GM12872 (cell line): Measurements from ENCODE around the gene NFS1.

ENCODE experiments used
- TF ChIP-seq, protein P1 (sequence below): IDR thresholded peaks from 3 replicates; pipeline ENCODE4 v1.5.1; 2011; ENCODE audit warnings: low read depth, mild to moderate bottlenecking, low read length, moderate library complexity; ENCODE audit not compliant: insufficient read depth

NFS1 gene

GRCh38 chr20:35695978-35696377 is 3.2 kb downstream of the NFS1 start:
- TF ChIP-seq, protein P1, sequence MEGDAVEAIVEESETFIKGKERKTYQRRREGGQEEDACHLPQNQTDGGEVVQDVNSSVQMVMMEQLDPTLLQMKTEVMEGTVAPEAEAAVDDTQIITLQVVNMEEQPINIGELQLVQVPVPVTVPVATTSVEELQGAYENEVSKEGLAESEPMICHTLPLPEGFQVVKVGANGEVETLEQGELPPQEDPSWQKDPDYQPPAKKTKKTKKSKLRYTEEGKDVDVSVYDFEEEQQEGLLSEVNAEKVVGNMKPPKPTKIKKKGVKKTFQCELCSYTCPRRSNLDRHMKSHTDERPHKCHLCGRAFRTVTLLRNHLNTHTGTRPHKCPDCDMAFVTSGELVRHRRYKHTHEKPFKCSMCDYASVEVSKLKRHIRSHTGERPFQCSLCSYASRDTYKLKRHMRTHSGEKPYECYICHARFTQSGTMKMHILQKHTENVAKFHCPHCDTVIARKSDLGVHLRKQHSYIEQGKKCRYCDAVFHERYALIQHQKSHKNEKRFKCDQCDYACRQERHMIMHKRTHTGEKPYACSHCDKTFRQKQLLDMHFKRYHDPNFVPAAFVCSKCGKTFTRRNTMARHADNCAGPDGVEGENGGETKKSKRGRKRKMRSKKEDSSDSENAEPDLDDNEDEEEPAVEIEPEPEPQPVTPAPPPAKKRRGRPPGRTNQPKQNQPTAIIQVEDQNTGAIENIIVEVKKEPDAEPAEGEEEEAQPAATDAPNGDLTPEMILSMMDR: no peak

GRCh38 chr20:35695245-35695749 is 3.9 kb downstream of the NFS1 start:
- TF ChIP-seq, protein P1: no peak

DNA sequence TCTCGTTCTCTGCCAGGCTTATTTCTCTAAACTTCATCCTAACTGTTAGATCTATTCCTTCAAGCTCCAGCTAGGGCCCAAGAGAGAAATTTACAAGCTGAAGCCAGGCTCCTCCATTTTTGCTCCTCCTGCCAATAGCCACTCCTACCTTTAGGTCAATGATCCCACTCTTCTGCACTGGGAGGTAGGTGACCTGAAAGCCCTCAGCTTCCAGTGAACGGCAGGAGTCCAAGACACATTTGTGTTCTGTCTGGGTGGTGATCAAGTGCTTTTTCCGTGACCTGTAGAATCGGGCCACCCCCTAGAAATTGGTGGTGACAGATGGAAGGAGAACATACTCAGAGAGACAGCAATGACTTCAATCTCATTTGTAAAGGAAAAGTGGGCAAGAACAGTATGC is 8.9 kb downstream of the NFS1 start:
- TF ChIP-seq, protein P1: no peak

DNA sequence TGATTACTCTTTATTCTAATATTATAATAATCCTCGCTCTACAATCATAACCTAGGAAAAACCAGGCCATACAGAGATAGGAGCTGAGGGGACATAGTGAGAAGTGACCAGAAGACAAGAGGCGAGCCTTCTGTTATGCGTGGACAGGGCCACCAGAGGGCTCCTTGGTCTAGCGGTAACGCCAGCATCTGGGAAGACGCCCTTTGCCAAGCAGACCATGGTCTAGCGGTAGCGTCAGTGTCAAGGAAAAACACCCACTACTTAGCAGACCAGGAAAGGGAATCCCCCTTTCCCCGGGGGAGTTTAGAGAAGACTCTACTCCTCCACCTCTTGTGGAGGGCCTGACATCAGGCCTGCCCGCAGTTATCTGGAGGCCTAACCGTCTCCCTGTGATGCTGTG is 12.3 kb downstream of the NFS1 start:
- TF ChIP-seq, protein P1: peak; percentile 24; the same call in 1 of the 3 replicates

GRCh38 chr20:35681960-35682359 is 17.2 kb downstream of the NFS1 start:
- TF ChIP-seq, protein P1: no peak

GRCh38 chr20:35680452-35681183 is 18.5 kb downstream of the NFS1 start:
- TF ChIP-seq, protein P1: no peak

DNA sequence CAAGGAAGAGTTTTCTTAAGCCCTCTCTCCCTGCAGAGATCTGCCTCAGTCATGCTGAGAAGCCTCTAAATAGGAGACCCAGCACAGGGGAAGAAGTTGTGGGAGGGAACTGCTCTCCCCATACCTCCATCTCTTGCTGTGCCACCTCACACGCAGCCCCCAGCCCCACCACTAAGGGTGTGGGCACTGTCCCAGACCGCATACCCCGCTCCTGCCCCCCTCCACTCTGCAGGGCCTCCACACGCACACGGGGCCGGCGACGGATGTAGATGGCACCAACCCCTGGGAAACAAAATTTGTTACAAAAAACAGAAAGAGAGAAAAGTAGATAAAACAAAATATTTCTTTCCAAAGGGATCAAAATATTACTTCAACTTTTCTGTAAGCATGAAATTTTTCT is 24.2 kb downstream of the NFS1 start:
- TF ChIP-seq, protein P1: no peak
